CD4-positive, alpha-beta T cell treated with Interleukin-12 subunit alpha and Interleukin-12 subunit beta, for 1 hour (primary cell): ENCODE results near the gene VWDE.
"Not testable (repeated sequence)": the region's sequence is repeated elsewhere in the genome, so short reads cannot be mapped to it uniquely, and the experiment has no call there.

Experiments used
- DNase-seq: peaks from one replicate; pipeline ENCODE4 v3.0.0-alpha.2; 2020

Gene VWDE

DNA sequence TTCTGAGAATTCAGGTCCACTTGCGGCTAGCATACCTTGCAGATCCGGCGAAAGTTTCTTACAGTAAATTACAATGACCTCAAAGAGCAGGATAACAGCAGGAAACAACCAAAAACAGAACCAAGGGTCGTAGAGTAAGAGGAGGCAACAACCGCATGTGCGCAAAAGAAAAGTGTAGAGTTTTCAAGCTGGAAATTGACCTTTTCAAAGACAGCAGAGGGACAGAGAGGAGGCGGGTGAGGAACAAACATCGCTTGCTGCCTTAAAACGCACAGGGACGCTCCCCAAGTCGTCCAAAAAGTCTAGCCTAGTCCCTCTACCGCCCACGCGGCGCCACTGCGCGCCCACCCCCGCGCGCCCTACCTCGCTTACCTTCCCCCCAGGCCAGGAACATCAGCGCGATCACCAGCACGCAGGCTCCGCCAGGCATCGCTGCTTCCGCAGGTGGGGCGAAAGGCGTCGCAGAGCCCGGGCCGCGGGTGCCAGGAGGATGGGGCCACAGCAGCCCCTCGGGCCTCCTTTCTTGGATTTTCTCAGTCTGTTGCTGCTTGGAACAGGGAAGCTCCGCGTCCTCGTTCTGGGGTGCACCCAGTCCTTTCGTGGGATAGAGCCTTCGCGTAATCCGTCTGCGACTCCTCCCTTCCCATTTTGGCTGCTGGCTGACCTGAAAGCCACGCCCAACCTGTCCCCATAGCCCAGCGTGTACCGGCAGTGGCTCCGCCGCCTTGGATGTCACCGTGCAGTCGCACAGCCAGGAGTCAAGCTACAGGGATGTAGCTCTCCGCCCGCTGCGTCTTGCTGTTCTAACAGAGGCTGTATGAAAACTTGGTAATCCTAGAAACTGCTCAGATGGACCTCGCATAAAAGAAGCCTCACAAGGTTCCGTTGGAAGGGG is at the start of gene VWDE:
VWDE (minus strand) TSS at position 579 of the 895 bp plus-strand sequence; CDS start at position 430, 149 bp downstream.
- DNase-seq, result peak; percentile 33

DNA sequence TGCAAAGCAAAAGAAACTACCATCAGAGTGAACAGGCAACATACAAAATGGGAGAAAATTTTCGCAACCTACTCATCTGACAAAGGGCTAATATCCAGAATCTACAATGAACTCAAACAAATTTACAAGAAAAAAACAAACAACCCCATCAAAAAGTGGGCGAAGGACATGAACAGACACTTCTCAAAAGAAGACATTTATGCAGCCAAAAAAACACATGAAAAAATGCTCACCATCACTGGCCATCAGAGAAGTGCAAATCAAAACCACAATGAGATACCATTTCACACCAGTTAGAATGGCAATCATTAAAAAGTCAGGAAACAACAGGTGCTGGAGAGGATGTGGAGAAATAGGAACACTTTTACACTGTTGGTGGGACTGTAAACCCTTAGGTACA is 49.5 kb upstream of the VWDE start:
- not testable (repeated sequence) for DNase-seq

DNA sequence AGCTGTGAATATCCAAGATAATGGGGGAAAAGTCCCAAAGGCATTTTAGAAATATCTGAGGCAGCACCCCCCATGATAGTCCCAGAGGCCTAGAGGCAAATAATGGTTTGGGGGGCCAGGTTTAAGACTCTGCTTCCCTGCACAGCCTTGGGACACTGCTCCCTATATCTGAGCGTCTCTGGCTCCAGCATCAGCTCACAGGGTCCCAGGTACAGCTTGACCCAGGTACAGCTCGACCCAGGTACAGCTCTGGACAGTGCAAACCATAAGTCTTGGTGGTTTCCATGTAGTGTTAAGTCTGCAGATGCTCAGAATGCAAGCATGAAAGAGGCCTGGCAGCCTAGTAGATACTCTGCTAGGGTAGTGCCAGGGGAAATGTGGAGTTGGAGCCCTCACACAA is 47.0 kb upstream of the VWDE start:
- no peak for DNase-seq

DNA sequence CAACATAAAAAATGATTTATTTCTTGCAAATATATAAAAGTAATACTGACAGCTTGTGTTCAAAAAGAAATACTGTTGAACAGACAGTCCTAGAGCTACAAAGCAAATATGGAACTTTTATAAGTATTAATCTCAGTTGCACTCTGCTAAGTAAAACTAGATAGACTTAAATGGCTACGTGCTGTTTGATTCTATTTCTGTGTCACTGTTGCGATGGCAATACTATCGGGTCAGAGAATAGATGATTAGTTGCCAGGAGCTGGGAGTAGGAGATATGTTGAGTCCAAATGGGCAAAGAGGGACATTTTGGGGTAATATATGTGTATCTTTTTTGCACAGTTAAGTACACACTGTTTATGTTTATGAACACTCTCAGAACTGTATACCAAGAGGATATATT is 41.1 kb upstream of the VWDE start:
- DNase-seq, result no peak

DNA sequence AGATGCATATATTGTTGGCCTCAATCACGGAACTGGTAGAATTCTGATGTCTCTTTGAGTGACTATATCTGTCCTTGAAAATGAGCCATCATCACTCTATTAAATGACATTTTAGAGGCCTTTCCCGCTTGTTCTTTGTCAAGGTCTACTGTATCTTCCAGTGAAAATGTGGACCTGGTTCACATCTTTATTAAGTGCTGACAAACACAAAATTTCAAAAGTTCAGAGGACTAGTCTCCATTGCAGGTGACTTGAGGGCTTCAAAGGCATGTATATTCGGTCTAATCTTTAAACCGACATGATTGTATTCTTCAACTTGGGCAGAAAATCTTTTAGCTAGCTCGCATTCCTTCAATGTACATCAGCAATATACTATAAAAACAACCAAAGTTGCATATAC is 36.6 kb upstream of the VWDE start:
- DNase-seq, result no peak

DNA sequence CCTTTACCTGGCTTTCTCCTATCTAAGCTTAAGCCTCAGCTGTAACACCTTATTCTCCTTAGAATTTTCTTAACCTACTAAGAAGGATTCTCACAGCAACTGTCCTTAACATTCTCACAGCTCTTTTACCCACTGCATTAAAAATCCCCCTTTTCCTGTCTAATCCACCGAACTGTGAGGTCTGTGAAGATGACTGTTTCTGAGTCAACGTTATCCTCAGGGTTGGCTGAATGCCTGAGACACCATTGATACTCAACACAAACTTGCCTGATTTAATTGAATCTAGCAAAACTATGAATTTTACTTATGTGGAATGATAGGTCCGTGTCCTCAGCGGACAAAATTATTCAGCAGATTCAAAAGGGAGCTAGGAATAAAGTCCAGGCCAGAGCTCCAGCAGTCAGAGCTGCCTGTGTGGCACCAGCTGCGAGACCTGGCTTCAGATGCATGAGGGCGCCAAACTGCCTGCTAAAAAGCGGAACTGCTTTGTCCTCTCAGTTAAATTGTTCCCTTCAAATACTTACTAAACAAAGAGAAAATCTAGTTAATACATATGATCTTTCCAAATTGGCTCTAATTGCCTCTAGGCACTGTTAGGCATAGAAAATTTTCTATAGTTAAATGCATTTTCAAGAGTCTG is 33.4 kb upstream of the VWDE start:
- no peak for DNase-seq

DNA sequence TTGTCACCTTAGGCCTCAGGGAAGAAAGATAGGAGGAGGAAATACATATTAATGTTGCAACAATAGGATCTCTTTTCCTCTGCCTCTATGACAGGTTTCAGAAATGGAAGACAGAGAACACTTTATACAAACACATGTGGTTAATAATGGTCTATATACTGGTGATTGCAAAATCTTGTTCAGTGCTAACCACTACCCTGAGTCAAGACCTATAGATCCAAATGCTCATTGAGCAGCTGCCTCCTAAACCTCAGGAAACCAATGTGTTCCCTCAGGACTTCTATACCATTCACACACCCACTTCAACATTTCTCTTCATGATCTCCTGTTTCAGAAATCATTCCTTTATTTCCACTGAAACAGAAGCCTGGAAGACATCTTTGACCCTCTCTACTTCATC is 32.5 kb upstream of the VWDE start:
- no peak for DNase-seq

DNA sequence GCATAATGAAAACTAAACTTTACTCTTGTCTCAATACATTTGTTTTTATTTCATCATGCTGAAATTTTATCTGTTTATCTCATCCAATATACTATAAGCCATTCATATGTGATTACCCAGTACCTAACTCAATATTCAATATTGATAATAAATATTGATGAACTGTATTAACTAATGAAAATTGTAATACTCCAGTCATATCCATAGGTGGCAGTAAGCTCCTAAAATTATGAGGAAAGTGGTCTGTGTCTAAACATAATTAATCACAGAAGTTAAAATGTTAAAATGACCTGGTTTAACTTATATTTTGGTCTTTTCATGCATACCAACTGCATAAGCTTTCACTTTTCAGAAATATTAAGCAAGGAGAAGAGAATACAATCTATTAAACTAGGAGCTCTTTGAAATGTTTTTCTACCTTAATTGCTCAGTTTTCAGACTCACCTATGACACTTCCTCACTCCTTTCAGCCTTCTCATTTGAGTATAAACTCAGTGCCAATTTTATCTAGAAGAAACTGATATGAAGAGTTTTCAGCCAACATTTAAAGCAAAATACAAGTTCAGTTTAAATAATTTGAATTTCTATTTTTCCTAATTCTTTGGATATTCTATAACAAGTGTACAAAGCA is 30.5 kb upstream of the VWDE start:
- no peak for DNase-seq

GRCh38 chr7:12431886-12432556 is 28.4 kb upstream of the VWDE start:
- DNase-seq, result no peak

GRCh38 chr7:12425311-12425710 is 21.6 kb upstream of the VWDE start:
- DNase-seq, result no peak

- DNase-seq, result no peak
Measured at GRCh38 chr7:12423997-12424745, 20.5 kb upstream of the VWDE start.

DNA sequence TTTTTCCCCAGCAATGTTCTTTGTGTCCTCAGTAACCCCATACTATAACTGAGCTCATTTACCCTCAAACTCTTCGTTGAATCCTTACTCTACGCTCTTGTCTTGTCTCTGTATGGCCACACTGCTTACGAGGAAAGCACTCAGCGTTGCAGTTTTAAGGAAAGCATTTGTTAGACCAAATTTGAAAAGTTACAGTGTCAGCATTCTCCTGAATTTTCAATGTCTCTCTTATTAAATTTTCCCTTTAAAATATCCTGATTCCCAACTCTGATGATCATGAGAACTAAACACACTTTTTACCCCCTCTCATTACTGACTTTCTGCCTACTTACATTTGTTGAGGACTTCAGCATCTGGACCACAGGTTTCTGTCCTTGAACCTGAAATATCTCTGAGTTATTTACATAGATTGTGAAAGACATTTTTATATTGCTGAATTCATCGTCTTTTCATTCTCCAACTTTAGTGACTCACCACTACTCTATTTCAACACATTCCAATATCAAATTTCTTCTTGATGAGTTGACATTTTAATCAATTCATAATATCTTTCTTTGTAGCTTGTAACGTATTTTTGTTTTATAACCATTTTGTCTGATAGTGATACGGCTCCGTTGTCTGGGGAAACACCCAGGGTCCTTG is 19.8 kb upstream of the VWDE start:
- DNase-seq, result no peak

DNA sequence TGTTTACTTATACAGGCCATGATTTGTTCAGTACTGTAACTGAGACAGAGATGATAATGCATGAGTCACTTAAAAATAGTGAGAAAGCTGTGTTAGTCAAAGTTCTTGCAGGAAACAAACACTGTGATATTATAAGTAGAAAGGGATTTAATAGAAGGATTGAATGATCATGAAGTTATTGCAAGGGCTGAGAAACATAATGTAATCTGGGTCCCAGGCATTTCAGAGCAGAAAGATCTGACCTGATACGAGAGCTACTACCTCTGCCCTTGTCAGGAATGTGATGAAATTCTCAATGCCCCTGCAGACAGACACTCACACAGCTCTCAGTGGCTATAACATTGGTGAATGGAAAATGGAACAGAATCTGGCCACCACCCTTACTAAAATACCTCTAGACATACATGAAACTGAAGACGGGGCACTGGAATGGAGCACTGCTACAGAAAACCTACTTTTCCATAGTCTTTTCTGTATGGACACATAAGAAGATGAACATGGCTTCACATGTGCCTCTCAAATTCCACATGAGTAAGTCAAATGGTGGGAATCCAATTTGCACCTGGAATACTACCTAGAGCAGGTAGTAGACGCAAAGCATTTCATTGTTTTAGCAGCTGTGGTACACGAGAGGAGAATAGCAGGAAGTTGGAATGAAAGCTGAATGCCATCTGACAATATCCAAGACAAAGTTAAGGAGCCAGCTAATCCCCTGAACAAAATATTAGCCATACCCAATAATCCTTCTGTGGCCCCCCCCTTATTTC is 19.1 kb upstream of the VWDE start:
- DNase-seq, result no peak

DNA sequence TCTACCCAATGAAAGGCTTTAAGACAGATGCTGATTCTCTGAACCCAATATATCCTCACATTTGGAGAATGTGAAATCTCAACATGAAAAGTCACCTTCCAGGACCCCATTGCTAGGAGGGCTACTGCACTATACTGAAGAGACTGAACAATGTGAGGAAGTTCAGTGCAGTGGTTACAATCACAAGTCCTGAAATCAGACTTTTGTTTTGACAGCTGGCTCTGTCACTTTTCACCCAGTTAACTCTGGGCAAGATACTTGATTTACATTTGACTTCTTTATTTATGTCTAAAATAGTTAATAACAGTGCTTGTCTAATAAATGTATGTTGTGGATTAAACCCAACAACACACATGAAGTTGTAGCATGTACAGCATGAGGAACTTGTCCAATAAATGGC is 14.8 kb upstream of the VWDE start:
- no peak for DNase-seq

DNA sequence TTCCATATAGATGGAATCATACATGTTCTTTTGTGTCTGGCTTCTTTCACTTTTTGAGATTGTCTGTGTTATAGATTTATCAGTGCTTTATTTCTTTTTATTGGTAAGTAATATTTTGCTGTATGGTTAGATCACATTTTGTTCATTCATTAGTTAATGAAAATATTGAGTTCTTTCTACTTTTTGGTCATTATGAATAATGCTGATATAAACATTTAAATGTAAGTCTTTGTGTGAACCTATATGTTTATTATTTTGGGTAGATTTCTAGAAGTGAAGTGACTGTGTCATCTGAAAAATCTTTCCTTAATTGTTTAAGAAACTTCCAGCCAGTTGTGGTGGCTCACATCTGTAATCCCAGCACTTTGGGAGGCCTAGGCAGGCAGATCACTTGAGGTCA is 11.4 kb upstream of the VWDE start:
- DNase-seq, result no peak

DNA sequence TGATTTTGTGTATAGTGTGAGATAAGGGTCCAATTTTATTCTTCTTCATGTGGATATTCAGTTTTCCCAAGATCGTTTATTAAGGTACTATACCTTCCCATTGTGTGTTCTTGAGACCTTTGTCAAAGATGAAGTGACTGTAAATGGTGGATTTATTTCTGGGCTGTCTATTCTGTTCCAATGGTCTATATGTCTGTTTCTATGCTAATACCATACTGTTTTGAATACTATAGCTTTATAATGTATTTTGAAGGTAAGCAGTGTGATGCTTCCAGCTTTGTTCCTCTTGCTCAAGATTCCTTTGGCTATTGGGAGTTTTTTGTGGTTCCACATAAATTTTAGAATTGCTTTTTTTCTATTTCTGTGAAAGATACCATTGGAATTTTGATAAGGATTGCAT is 8.7 kb upstream of the VWDE start:
- DNase-seq, result no peak

GRCh38 chr7:12410523-12410922 is 6.9 kb upstream of the VWDE start:
- DNase-seq, result no peak

DNA sequence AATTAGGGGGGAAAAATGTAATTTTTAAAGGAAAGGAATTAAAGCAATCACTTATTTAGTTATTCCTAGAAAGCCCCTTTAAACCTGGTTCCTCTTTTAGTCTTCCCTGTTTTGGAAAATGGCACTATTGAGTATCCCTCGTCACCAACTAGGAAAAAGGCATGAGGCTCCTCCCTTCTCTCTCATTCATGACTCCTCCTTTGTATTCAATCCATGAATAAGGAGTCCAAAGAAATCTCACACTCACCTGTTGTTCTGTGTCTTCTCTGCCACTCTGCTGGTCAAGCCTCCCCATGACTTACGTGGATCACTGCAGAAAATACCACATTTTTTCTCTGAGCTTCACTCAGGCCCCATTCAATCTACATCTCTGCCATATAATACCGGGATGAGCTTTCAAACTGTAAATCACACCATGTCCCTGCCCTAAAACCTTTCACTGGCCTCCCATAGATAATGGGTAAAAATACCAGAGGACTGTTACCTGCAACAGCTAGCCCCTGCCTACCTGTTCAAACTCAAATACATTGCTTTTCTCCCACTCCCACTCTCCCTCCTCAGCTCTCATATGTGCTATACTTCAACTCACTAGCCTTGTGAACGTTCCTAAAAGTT is 5.5 kb upstream of the VWDE start:
- no peak for DNase-seq

DNA sequence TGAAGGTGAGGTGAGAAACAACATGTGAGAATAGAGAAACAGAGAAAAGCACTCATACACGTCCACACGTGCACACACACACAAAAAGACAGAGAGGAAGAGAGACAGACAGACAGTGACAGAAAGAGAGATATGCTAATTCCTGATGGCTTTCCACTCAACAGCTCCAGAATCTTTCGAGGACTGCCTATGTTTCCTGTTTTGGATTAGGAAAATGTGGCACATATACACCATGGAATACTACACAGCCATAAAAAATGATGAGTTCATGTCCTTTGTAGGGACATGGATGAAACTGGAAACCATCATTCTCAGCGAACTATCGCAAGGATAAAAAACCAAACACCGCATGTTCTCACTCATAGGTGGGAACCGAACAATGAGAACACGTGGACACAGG is 4.0 kb upstream of the VWDE start:
- DNase-seq, result not testable (repeated sequence)

- DNase-seq, result no peak
Measured at GRCh38 chr7:12402365-12402725, 1.3 kb downstream of the VWDE start.
